Neural progenitor cell (in vitro differentiated cells): ENCODE data around the gene CACNG5.

Experiments used
- CTCF ChIP-seq: fragments of 200-600 bp; sonication (generic); IDR thresholded peaks from 2 replicates; pipeline ENCODE4 v1.5.1; 2017; ENCODE audit warnings: antibody characterized with exemption, mild to moderate bottlenecking
- EZH2 ChIP-seq: fragments of 200-600 bp; sonication (generic); IDR thresholded peaks from 2 replicates; pipeline ENCODE4 v1.6.1; 2017; ENCODE audit warnings: antibody characterized with exemption, mild to moderate bottlenecking, moderate library complexity
- EZH2phosphoT487 ChIP-seq: fragments of 200-600 bp; sonication (generic); IDR thresholded peaks from 2 replicates; pipeline ENCODE4 v1.6.1; 2017; ENCODE audit warnings: antibody characterized with exemption

GRCh38 chr17:66903781-66904180 lies 68.9 kb downstream of the CACNG5 start:
- TF ChIP-seq CTCF = no peak
- no peak for TF ChIP-seq EZH2
- no peak for TF ChIP-seq EZH2phosphoT487
